ENCODE measurements around the gene CD300LB. TPM values are rescaled to one million over a fixed set of nuclear protein-coding genes. Genes with fewer than 3 reads are reported as not detected.
"Not testable (repeated sequence)": the region's sequence is repeated elsewhere in the genome, so short reads cannot be mapped to it uniquely, and the experiment has no call there.

Gene CD300LB
- total and polyA plus RNA-seq, 8 donors, result 0.25 TPM; not detected in 7

DNA sequence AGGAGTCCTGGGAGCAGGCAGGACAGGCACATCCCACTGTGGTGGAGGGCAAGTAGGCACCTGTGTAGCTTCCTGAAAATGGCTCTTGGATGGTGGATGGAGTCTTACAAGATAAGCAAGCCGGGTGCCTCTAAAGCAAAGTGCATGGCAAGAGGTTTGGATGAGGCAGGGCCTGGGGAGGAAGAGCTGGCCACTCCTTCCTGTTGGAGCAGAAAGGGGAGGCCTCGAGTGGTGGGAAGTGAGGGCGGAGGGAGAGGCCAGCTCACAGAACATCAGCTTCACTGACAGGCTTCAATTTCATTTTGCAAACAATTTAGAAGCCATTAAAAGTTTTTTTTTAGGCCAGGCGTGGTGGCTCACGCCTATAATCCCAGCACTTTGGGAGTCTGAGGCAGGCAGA lies 33.8 kb downstream of the CD300LB start:
- 57 to 72% (median 65%) methylated on average over 5 of the region's 5 CpGs for WGBS, 5 donors
- intact Hi-C loops (cut with DNase I; ENCODE audit: low total_unique reads), result no loop called here
- no peak for DNase-seq
- H3K36me3 ChIP-seq, result no peaks in the 10 kb centered on the region
- H3K4me1 ChIP-seq, result peaks cover 0 to 9% (median 0%) of the 10 kb centered on the region in 4 donors
- no peak overlapping the region for H3K27ac ChIP-seq
- no peak for TF ChIP-seq EP300 (IDR thresholded peaks at IDR 0.05)
- TF ChIP-seq POLR2AphosphoS5 (IDR thresholded peaks at IDR 0.05), result no peak
- no peak for TF ChIP-seq POLR2A (IDR thresholded peaks at IDR 0.05)
- TF ChIP-seq, protein P1, sequence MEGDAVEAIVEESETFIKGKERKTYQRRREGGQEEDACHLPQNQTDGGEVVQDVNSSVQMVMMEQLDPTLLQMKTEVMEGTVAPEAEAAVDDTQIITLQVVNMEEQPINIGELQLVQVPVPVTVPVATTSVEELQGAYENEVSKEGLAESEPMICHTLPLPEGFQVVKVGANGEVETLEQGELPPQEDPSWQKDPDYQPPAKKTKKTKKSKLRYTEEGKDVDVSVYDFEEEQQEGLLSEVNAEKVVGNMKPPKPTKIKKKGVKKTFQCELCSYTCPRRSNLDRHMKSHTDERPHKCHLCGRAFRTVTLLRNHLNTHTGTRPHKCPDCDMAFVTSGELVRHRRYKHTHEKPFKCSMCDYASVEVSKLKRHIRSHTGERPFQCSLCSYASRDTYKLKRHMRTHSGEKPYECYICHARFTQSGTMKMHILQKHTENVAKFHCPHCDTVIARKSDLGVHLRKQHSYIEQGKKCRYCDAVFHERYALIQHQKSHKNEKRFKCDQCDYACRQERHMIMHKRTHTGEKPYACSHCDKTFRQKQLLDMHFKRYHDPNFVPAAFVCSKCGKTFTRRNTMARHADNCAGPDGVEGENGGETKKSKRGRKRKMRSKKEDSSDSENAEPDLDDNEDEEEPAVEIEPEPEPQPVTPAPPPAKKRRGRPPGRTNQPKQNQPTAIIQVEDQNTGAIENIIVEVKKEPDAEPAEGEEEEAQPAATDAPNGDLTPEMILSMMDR (IDR thresholded peaks at IDR 0.05), result no peak
- no peak overlapping the region for H3K4me3 ChIP-seq
- H3K9me3 ChIP-seq, result no peaks in the 10 kb centered on the region
- H3K27me3 ChIP-seq, result no peaks in the 10 kb centered on the region

DNA sequence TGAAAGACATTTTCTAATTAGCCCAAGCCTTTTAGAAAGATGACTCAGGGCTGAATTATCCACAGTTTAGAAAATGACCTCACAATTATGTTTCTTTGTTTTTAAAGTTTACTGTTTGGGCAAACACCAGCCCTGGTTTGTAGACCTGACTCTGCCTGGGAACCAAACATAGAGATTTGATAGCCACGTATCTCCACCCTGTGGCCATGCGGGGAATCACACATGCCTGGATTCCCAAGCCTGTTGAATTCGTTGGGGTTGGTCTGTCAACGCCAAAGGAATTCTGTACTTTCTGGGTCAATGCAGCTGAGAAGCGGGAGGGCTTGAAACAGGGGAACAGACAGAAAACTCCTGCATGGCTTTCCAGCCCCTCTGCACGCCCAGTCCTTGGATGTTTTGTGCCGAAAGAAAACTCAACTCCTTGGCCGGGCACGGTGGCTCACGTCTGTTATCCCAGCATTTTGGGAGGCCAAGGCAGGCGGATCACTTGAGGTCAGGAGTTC lies 37.9 kb downstream of the CD300LB start:
- Histone ChIP-seq H3K4me1 (peaks cover 0 to 9% (median 0%) of the 10 kb centered on the region in 4 donors), H3K27me3 (no peaks in the 10 kb centered on the region), H3K4me3 (no peak overlapping the region), H3K9me3 (no peaks in the 10 kb centered on the region), H3K27ac (no peak overlapping the region), H3K36me3 (no peaks in the 10 kb centered on the region)
- peak; percentile 78 to 87 for DNase-seq
- 33 to 39% (median 36%) methylated on average over 10 to 11 of the region's 11 CpGs for WGBS, 5 donors
- intact Hi-C loops (cut with DNase I; ENCODE audit: low total_unique reads), result no loop called here
- TF ChIP-seq, protein P1 (IDR thresholded peaks at IDR 0.05), result peak in 6 of 7 experiments; percentile 21 to 96 (median 94)
- TF ChIP-seq POLR2AphosphoS5 (IDR thresholded peaks at IDR 0.05), result peak in 1 of 3 donors; percentile 11
- no peak for TF ChIP-seq POLR2A (IDR thresholded peaks at IDR 0.05)

DNA sequence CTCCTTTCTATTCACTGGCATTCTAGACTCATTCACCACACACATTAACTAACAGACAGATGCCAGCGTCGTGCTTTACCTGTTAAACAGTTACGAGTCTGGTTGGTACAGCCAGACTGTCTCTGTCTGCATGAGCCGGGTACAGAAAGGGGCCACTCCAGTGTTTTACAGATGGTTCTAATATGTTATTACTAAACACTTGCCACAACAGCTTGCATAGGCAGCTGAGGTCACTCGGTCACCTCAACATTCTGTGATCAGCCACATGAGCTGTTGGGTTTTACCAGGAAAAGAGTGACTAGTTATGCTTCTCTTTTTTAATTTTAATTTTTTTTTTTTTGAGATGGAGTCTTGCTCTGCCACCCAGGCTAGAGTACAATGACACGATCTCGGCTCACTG lies 39.6 kb downstream of the CD300LB start:
- H3K27ac ChIP-seq, result no peak overlapping the region
- H3K27me3 ChIP-seq, result no peaks in the 10 kb centered on the region
- H3K4me3 ChIP-seq, result no peak overlapping the region
- H3K4me1 ChIP-seq, result peaks cover 0 to 9% (median 0%) of the 10 kb centered on the region in 4 donors
- H3K36me3 ChIP-seq, result no peaks in the 10 kb centered on the region
- DNase-seq, result no peak
- intact Hi-C loops (cut with DNase I; ENCODE audit: low total_unique reads), result no loop called here
- TF ChIP-seq, protein P1 (IDR thresholded peaks at IDR 0.05), result no peak
- no peak for TF ChIP-seq POLR2AphosphoS5 (IDR thresholded peaks at IDR 0.05)
- TF ChIP-seq EP300 (IDR thresholded peaks at IDR 0.05), result no peak
- TF ChIP-seq POLR2A (IDR thresholded peaks at IDR 0.05), result no peak
- 78 to 87% (median 84%) methylated on average over 7 of the region's 7 CpGs for WGBS, 5 donors
- no peaks in the 10 kb centered on the region for H3K9me3 ChIP-seq

DNA sequence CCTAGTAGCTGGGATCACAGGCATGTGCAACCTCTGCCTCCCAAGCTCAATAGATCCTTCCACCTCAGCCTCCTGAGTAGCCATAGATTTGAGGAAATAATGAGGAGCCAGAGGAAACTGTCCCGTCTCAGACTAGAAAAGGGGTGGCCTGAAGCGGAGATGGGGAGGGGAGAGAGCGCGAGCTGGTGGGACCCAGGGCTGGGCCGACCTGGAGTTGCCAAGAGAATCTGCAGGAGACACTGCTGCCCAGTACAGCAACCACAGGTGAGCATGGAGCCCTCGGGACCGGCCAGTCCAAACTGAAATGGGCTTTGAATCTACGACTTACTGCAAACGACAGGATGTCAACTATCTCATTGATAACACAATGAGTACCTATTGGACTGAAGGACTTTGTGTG lies 40.6 kb downstream of the CD300LB start:
- 64 to 81% (median 75%) methylated on average over 9 of the region's 9 CpGs for WGBS, 5 donors
- TF ChIP-seq, protein P1 (IDR thresholded peaks at IDR 0.05), result no peak
- TF ChIP-seq EP300 (IDR thresholded peaks at IDR 0.05), result no peak
- no peak for TF ChIP-seq POLR2A (IDR thresholded peaks at IDR 0.05)
- Histone ChIP-seq H3K9me3 (no peaks in the 10 kb centered on the region), H3K4me3 (no peak overlapping the region), H3K27me3 (peaks cover 0 to 4% (median 0%) of the 10 kb centered on the region in 3 donors), H3K27ac (no peak overlapping the region), H3K36me3 (peaks cover 0 to 2% (median 0%) of the 10 kb centered on the region in 4 donors), H3K4me1 (peaks cover 0 to 9% (median 0%) of the 10 kb centered on the region in 4 donors)
- no peak for DNase-seq
- intact Hi-C loops (cut with DNase I; ENCODE audit: low total_unique reads), result no loop called here

DNA sequence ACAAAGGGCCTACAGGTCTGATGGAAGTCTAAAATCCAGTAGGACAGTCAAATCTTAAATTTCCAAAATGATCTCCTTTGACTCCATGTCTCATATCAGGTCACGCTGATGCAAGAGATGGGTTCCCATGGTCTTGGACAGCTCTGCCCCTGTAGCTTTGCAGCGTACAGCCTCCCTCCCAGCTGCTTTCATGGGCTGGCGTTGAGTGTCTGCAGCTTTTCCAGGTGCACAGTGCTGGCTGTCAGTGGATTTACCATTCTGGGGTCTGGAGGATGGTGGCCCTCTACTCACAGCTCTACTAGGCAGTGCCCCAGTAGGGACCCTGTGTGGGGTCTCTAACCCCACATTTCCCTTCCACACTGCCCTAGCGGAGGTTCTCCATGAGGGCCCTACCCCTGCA lies 43.0 kb downstream of the CD300LB start:
- intact Hi-C loops (cut with DNase I; ENCODE audit: low total_unique reads); DNase-seq; H3K4me3 ChIP-seq; H3K9me3 ChIP-seq; H3K4me1 ChIP-seq; H3K36me3 ChIP-seq; H3K27ac ChIP-seq: not testable (repeated sequence)
- peaks cover 0 to 18% (median 0%) of the 10 kb centered on the region in 3 donors for H3K27me3 ChIP-seq
- WGBS, 5 donors, result 88 to 100% (median 95%) methylated on average over 3 to 4 of the region's 4 CpGs

All from stomach (tissue), 9 donors.